ENCODE measurements around the gene ZNF367. TPM values are rescaled to one million over a fixed set of nuclear protein-coding genes. Genes with fewer than 3 reads are reported as not detected.

ZNF367 gene
- total RNA-seq, result 4.9 and 6.7 TPM in 2 replicates

GRCh38 chr9:96418083-96418919 lies at the start of gene ZNF367:
Gene ZNF367 (minus strand): TSS chr9:96418370. CDS start chr9:96418032, 338 bp downstream.

GRCh38 chr9:96449845-96450612 lies 31.9 kb upstream of the ZNF367 start, which contains the start of gene HABP4:
Gene HABP4 (plus strand): TSS chr9:96450169. CDS start chr9:96450280, 111 bp downstream.

GRCh38 chr9:96383165-96383942 lies 34.8 kb downstream of the ZNF367 start, which contains the start of gene SLC35D2:
Gene SLC35D2 (minus strand): TSS chr9:96383711. CDS start chr9:96383634, 77 bp downstream.

Other genes starting within 250 kb of the ZNF367 start
- not detected in 2 replicates for gene HSD17B3, start 116.2 kb downstream of the ZNF367 start, total RNA-seq
- gene SLC35D2, start 34.7 kb downstream of the ZNF367 start, total RNA-seq, result 17.2 and 23.4 TPM in 2 replicates
- gene HABP4, start 31.8 kb upstream of the ZNF367 start, total RNA-seq, result 7.1 and 7.8 TPM in 2 replicates
- gene CDC14B, start 201.5 kb upstream of the ZNF367 start, total RNA-seq, result 1.6 and 2.4 TPM in 2 replicates
- 12.0 and 16.1 TPM in 2 replicates for gene PRXL2C, start 236.9 kb upstream of the ZNF367 start, total RNA-seq

Data from epithelial cell of umbilical artery (primary cell).